ENCODE results near the gene ADAMTS13.
"Not testable (repeated sequence)": the region's sequence is repeated elsewhere in the genome, so short reads cannot be mapped to it uniquely, and the experiment has no call there.

Gene ADAMTS13

GRCh38 chr9:133421615-133422542 is at the start of gene ADAMTS13:
Gene ADAMTS13 (plus strand): TSS chr9:133422367. CDS start chr9:133422444, 77 bp downstream.
- no peak for DNase-seq

GRCh38 chr9:133374612-133375115 is 47.5 kb upstream of the ADAMTS13 start:
- DNase-seq = peak; percentile 7

- peak; percentile 7 for DNase-seq
Observed at GRCh38 chr9:133375116-133375723, 46.9 kb upstream of the ADAMTS13 start.

GRCh38 chr9:133375724-133376654 is 46.2 kb upstream of the ADAMTS13 start, which contains the start of the genes STKLD1 and SURF4:
Gene STKLD1 (plus strand): TSS chr9:133376366. CDS start chr9:133376474, 108 bp downstream.
Gene SURF4 (minus strand): TSS chr9:133376060. CDS start chr9:133375969, 91 bp downstream.
- peak; percentile 83 for DNase-seq

- DNase-seq = not testable (repeated sequence)
Observed at GRCh38 chr9:133377280-133377679, 44.9 kb upstream of the ADAMTS13 start.

GRCh38 chr9:133377721-133378216 is 44.4 kb upstream of the ADAMTS13 start:
- DNase-seq = no peak

GRCh38 chr9:133378408-133378962 is 43.7 kb upstream of the ADAMTS13 start:
- no peak for DNase-seq

- DNase-seq = no peak
Observed at GRCh38 chr9:133379153-133380086, 42.7 kb upstream of the ADAMTS13 start.

- no peak for DNase-seq
Observed at GRCh38 chr9:133380734-133381133, 41.4 kb upstream of the ADAMTS13 start.

GRCh38 chr9:133382507-133383141 is 39.5 kb upstream of the ADAMTS13 start:
- no peak for DNase-seq

GRCh38 chr9:133383438-133383837 is 38.7 kb upstream of the ADAMTS13 start:
- DNase-seq = no peak

GRCh38 chr9:133384736-133385321 is 37.3 kb upstream of the ADAMTS13 start:
- no peak for DNase-seq

- DNase-seq = no peak
Observed at GRCh38 chr9:133385452-133385851, 36.7 kb upstream of the ADAMTS13 start.

GRCh38 chr9:133386338-133386737 is 35.8 kb upstream of the ADAMTS13 start:
- no peak for DNase-seq

GRCh38 chr9:133387680-133388079 is 34.5 kb upstream of the ADAMTS13 start:
- no peak for DNase-seq

- DNase-seq = no peak
Observed at GRCh38 chr9:133389025-133389557, 33.1 kb upstream of the ADAMTS13 start.

- DNase-seq = no peak
Observed at GRCh38 chr9:133389562-133389961, 32.6 kb upstream of the ADAMTS13 start.

GRCh38 chr9:133390713-133391112 is 31.5 kb upstream of the ADAMTS13 start:
- no peak for DNase-seq

GRCh38 chr9:133391449-133391848 is 30.7 kb upstream of the ADAMTS13 start:
- not testable (repeated sequence) for DNase-seq

- not testable (repeated sequence) for DNase-seq
Observed at GRCh38 chr9:133392308-133392707, 29.9 kb upstream of the ADAMTS13 start.
